Dermis lymphatic vessel endothelial cell (primary cell): ENCODE data around the gene STPG1. TPM values are rescaled to one million over a fixed set of nuclear protein-coding genes. Genes with fewer than 3 reads are reported as not detected.

Experiments
- total RNA-seq: library from RNA; depleted of rRNA; stranded (reverse); fragments of >200 nt; gene quantifications from 2 replicates; pipeline ENCODE4 v1.2.1, GENCODE V29; 2014

STPG1 gene
- total RNA-seq: 1.2 and 1.9 TPM in 2 replicates

DNA sequence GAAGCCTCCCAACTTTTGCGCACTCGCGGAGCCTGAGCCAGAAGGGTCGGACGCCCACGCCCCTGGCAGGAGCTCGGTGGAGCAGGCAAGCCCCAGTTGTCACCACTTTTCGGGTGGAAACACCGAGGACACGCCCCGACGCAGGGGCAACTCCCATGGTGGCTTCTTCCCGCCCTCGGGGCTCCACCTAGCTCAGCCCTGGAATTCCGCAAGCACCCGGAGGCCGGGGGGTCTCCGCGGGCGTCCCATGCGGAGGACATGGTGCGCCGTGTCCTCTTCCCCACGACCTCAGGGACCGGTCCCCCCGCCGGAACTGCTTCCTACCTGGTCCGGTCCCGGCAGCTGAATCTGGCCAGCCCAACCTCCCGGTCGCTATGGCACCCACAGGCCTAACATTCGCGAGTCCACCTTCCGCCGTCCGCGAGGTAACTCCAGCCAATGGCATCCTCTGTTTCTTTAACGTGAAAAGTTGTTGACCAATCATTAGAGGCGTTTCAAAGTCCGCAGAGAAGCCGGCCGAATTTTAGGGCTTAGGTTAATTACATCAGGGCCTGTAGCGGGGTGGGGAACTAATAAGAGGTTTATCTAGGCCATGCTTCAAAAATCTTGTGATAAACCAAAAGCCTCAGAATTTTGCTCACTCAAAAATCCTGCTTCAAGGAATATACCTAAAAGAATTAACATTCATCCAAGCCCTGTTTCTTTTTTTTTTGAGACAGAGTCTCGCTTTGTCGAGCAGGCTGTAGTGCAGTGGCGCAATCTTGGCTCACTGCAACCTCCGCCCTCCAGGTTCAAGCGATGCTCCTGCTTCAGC is at the start of gene STPG1:
Gene STPG1, minus strand, starts transcription at position 433 of the 814 bp plus-strand sequence. CDS start 12,394 bp downstream, outside the sequence.

GRCh38 chr1:24415334-24415909 is 1.8 kb upstream of the STPG1 start, which contains the start of gene NIPAL3:
Gene NIPAL3, plus strand, starts transcription at chr1:24415802. Its CDS starts 3,746 bp downstream, at chr1:24419548.

GRCh38 chr1:24319312-24319863 is 94.2 kb downstream of the STPG1 start, which contains the start of gene GRHL3:
Gene GRHL3, plus strand, starts transcription at chr1:24319357. Its CDS starts 195 bp downstream, at chr1:24319552.

Other genes starting within 250 kb of the STPG1 start
- gene IFNLR1, start 226.5 kb downstream of the STPG1 start, total RNA-seq: not detected in 2 replicates
- not detected in 2 replicates for gene GRHL3, start 94.4 kb downstream of the STPG1 start, total RNA-seq
- gene NIPAL3, start 2.0 kb upstream of the STPG1 start, total RNA-seq: 18.0 and 19.1 TPM in 2 replicates
- 3.1 and 3.9 TPM in 2 replicates for gene RCAN3, start 89.1 kb upstream of the STPG1 start, total RNA-seq
- not detected in 2 replicates for gene NCMAP, start 142.3 kb upstream of the STPG1 start, total RNA-seq
- gene SRRM1, start 229.5 kb upstream of the STPG1 start, total RNA-seq: 20.7 and 24.5 TPM in 2 replicates